Occipital lobe (tissue), 2 donors: ENCODE measurements around the gene C1orf232. TPM values are rescaled to one million over a fixed set of nuclear protein-coding genes. Genes with fewer than 3 reads are reported as not detected.

Source experiments
- DNase-seq: peaks from one replicate; lab custom pipeline; 2025; lab: John Stamatoyannopoulos, UW
- total RNA-seq: library from RNA; depleted of rRNA; stranded (reverse); fragments of >200 nt; gene quantifications from one replicate; pipeline ENCODE4 v1.2.3, GENCODE V29; 2014

The C1orf232 gene
- total RNA-seq, 1 donor from 2014 or later = not detected

- no peak for DNase-seq
Measured at GRCh38 chr1:26180010-26180506, 11.3 kb upstream of the C1orf232 start.

GRCh38 chr1:26177182-26177684, 8.5 kb upstream of the C1orf232 start, which contains the start of gene CNKSR1:
Gene CNKSR1, plus strand, starts transcription at chr1:26177491. Its CDS starts 57 bp downstream, at chr1:26177548.
- DNase-seq = no peak

DNA sequence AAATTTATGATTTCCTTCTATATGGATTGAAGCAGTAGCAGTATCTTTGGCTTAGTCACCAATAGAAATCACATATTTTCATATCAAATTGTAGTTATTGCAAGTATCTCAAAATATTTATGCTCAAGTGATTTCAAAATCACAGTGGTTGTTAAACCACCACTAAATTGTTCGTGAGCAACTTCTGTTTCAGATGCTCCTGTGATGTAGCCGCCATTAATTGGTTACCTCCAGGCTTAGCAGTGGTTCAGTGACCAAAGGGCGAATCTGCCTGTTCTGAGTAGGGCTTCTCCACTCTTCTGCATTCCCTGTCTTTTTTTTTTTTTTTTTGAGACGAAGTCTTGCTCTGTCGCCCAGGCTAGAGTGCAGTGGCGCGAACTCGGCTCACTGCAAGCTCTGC, 6.6 kb upstream of the C1orf232 start:
- DNase-seq = no peak

- DNase-seq = no peak
Measured at GRCh38 chr1:26171084-26172072, 2.6 kb upstream of the C1orf232 start, which contains the start of gene ZNF593OS. Gene ZNF593OS, minus strand, starts transcription at chr1:26171832. Its CDS starts 171 bp downstream, at chr1:26171661.

GRCh38 chr1:26170472-26170821, 1.7 kb upstream of the C1orf232 start:
- no peak for DNase-seq

- DNase-seq = peak; percentile 83
Measured at GRCh38 chr1:26169669-26170471, 1.1 kb upstream of the C1orf232 start, which contains the start of gene ZNF593. Gene ZNF593, plus strand, starts transcription at chr1:26169908. Its CDS starts 76 bp downstream, at chr1:26169984.

- no peak for DNase-seq
Measured at GRCh38 chr1:26169198-26169554, 413 bp upstream of the C1orf232 start.

- no peak for DNase-seq
Measured at GRCh38 chr1:26166719-26167281, 2.0 kb downstream of the C1orf232 start.

GRCh38 chr1:26164861-26165842, 3.6 kb downstream of the C1orf232 start:
- DNase-seq = no peak

DNA sequence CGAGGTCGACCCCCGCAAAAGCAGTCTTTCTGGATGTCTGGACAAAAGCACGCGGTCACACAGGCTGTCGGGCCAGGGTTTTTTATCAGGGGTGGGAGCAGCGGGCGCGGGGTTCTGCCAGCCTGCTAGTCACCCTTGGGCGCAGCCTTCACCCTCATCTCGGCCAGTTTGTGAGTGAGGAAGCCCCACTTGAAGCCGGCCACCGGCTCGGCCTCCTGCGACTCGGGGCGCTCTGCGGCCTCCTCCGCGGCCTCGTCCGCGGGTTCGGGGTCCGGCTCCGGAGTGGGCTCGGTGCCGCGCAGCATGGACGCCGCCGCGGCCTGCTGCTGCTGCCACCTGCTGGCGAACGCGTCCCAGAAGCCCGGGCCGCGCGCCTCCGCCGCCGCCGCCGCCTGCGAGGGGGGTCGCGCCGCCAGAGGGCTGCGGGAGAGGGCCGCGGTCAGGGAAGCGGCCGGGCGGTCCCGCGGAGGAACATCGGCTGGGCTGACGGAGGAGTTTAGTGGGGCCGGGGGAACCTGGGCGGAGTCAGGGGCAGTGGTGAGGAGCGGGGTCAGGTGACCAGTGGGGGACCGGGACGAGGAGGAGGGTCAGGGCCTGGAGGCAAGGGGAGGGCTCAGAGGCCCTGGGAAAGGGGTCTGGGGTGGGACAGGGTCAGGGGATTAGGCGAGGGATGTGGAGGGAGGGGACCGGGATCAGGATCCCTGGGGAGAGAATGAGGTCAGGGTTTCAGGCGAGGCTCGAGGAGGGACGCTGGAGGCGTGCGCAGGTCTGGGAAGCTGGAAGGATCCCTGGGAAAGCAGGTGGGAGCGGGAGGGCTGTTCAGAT, 4.5 kb downstream of the C1orf232 start:
- no peak for DNase-seq

DNA sequence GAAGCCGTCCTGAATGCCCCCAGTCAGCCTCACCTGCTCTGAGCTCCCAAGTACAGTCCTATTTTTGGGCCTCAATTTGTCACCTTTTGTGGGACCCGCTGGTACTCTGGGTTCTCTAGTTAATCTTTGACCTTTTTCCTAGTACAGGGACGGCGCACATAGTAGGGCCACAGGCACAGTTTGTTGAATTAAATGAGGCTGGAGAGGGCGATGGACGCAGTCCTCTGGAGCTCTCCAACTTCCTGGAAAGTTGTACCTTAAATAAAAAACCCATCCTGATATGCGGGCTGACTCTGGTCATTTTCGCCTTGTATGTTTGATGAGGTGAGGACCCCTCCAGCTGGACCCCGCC, 5.1 kb downstream of the C1orf232 start:
- DNase-seq = no peak

- no peak for DNase-seq
Measured at GRCh38 chr1:26162220-26162709, 6.5 kb downstream of the C1orf232 start.

DNA sequence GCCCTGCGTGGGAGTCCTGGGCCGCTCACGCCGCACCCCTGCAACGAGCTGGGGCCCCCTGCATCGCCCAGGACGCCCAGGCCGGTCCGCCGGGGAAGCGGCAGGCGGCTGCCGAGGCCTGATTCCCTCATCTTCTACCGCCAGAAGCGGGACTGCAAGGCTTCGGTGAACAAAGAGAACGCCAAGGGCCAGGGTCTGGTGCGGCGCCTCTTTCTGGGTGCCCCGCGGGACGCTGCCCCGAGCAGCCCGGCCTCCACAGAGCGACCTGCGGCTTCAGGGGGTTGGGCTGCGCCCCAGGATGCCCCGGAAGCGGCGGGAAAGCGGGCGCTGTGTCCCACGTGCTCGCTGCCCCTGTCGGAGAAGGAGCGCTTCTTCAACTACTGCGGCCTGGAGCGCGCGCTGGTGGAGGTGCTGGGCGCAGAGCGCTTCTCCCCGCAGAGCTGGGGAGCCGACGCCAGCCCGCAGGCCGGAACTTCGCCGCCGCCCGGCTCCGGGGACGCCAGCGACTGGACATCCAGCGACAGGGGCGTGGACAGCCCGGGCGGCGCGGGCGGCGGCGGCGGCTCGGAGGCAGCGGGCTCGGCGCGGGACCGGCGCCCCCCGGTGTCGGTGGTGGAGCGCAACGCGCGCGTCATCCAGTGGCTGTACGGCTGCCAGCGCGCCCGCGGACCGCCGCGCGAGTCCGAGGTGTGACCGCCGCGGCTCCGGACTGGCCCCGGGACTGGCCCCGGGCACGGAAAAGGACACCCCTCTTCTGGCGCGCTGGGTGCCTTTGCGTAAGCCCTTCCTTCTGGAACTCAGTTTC, 7.1 kb downstream of the C1orf232 start:
- peak; percentile 41 for DNase-seq

- no peak for DNase-seq
Measured at GRCh38 chr1:26160527-26161414, 8.0 kb downstream of the C1orf232 start.

GRCh38 chr1:26159743-26160039, 9.1 kb downstream of the C1orf232 start:
- no peak for DNase-seq

- no peak for DNase-seq
Measured at GRCh38 chr1:26158908-26159742, 9.6 kb downstream of the C1orf232 start, which contains the start of gene FAM110D. Gene FAM110D, plus strand, starts transcription at chr1:26159079. Its CDS starts 2,213 bp downstream, at chr1:26161292.
